ENCODE measurements around the gene PHF13.
"Not testable (repeated sequence)": the region's sequence is repeated elsewhere in the genome, so short reads cannot be mapped to it uniquely, and the experiment has no call there.

The PHF13 gene

GRCh38 chr1:6625584-6626149 is 12.1 kb downstream of the PHF13 start:
- Histone ChIP-seq H3K36me3 (ENCODE audit: insufficient read depth, low read length) (peaks cover 11% of the 10 kb centered on the region), H3K4me1 (ENCODE audit: insufficient read depth, low read length) (no peaks in the 10 kb centered on the region), H3K9me3 (ENCODE audit: control insufficient read depth, insufficient read depth, low read length) (no peaks in the 10 kb centered on the region), H3K9ac (ENCODE audit: low read depth, low read length) (peak overlapping the region; percentile 66)

GRCh38 chr1:6627031-6627430 is 13.5 kb downstream of the PHF13 start:
- H3K4me1 ChIP-seq (ENCODE audit: insufficient read depth, low read length): no peaks in the 10 kb centered on the region
- H3K36me3 ChIP-seq (ENCODE audit: insufficient read depth, low read length): no peaks in the 10 kb centered on the region
- no peak overlapping the region for H3K9ac ChIP-seq (ENCODE audit: low read depth, low read length)
- H3K9me3 ChIP-seq (ENCODE audit: control insufficient read depth, insufficient read depth, low read length): no peaks in the 10 kb centered on the region

- no peaks in the 10 kb centered on the region for H3K9me3 ChIP-seq (ENCODE audit: control insufficient read depth, insufficient read depth, low read length)
- H3K4me1 ChIP-seq (ENCODE audit: insufficient read depth, low read length): no peaks in the 10 kb centered on the region
- no peaks in the 10 kb centered on the region for H3K36me3 ChIP-seq (ENCODE audit: insufficient read depth, low read length)
- H3K9ac ChIP-seq (ENCODE audit: low read depth, low read length): no peak overlapping the region
Observed at GRCh38 chr1:6627841-6628545, 14.5 kb downstream of the PHF13 start.

- Histone ChIP-seq H3K9me3 (ENCODE audit: control insufficient read depth, insufficient read depth, low read length) (no peaks in the 10 kb centered on the region), H3K4me1 (ENCODE audit: insufficient read depth, low read length) (no peaks in the 10 kb centered on the region), H3K9ac (ENCODE audit: low read depth, low read length) (no peak overlapping the region), H3K36me3 (ENCODE audit: insufficient read depth, low read length) (no peaks in the 10 kb centered on the region)
Observed at GRCh38 chr1:6628971-6629479, 15.5 kb downstream of the PHF13 start.

GRCh38 chr1:6630027-6630426 is 16.5 kb downstream of the PHF13 start:
- Histone ChIP-seq H3K4me1 (ENCODE audit: insufficient read depth, low read length) (no peaks in the 10 kb centered on the region), H3K36me3 (ENCODE audit: insufficient read depth, low read length) (no peaks in the 10 kb centered on the region), H3K9ac (ENCODE audit: low read depth, low read length) (no peak overlapping the region), H3K9me3 (ENCODE audit: control insufficient read depth, insufficient read depth, low read length) (no peaks in the 10 kb centered on the region)

GRCh38 chr1:6631058-6631457 is 17.5 kb downstream of the PHF13 start:
- no peaks in the 10 kb centered on the region for H3K9me3 ChIP-seq (ENCODE audit: control insufficient read depth, insufficient read depth, low read length)
- no peaks in the 10 kb centered on the region for H3K4me1 ChIP-seq (ENCODE audit: insufficient read depth, low read length)
- H3K36me3 ChIP-seq (ENCODE audit: insufficient read depth, low read length): peaks cover 1% of the 10 kb centered on the region
- no peak overlapping the region for H3K9ac ChIP-seq (ENCODE audit: low read depth, low read length)

GRCh38 chr1:6632588-6633514 is 19.3 kb downstream of the PHF13 start:
- H3K36me3 ChIP-seq (ENCODE audit: insufficient read depth, low read length): peaks cover 9% of the 10 kb centered on the region
- H3K4me1 ChIP-seq (ENCODE audit: insufficient read depth, low read length): no peaks in the 10 kb centered on the region
- no peak overlapping the region for H3K9ac ChIP-seq (ENCODE audit: low read depth, low read length)
- H3K9me3 ChIP-seq (ENCODE audit: control insufficient read depth, insufficient read depth, low read length): no peaks in the 10 kb centered on the region

GRCh38 chr1:6634371-6635052 is 21.0 kb downstream of the PHF13 start:
- Histone ChIP-seq H3K36me3 (ENCODE audit: insufficient read depth, low read length) (peaks cover 18% of the 10 kb centered on the region), H3K4me1 (ENCODE audit: insufficient read depth, low read length) (no peaks in the 10 kb centered on the region), H3K9ac (ENCODE audit: low read depth, low read length) (no peak overlapping the region), H3K9me3 (ENCODE audit: control insufficient read depth, insufficient read depth, low read length) (no peaks in the 10 kb centered on the region)

GRCh38 chr1:6635161-6635909 is 21.8 kb downstream of the PHF13 start:
- no peaks in the 10 kb centered on the region for H3K4me1 ChIP-seq (ENCODE audit: insufficient read depth, low read length)
- no peaks in the 10 kb centered on the region for H3K9me3 ChIP-seq (ENCODE audit: control insufficient read depth, insufficient read depth, low read length)
- no peak overlapping the region for H3K9ac ChIP-seq (ENCODE audit: low read depth, low read length)
- peaks cover 22% of the 10 kb centered on the region for H3K36me3 ChIP-seq (ENCODE audit: insufficient read depth, low read length)

- H3K9ac ChIP-seq (ENCODE audit: low read depth, low read length): no peak overlapping the region
- H3K9me3 ChIP-seq (ENCODE audit: control insufficient read depth, insufficient read depth, low read length): no peaks in the 10 kb centered on the region
- peaks cover 22% of the 10 kb centered on the region for H3K36me3 ChIP-seq (ENCODE audit: insufficient read depth, low read length)
- no peaks in the 10 kb centered on the region for H3K4me1 ChIP-seq (ENCODE audit: insufficient read depth, low read length)
Observed at GRCh38 chr1:6635910-6636760, 22.6 kb downstream of the PHF13 start.

GRCh38 chr1:6636778-6637177 is 23.2 kb downstream of the PHF13 start:
- not testable (repeated sequence) for H3K4me1 ChIP-seq (ENCODE audit: insufficient read depth, low read length); H3K9ac ChIP-seq (ENCODE audit: low read depth, low read length); H3K9me3 ChIP-seq (ENCODE audit: control insufficient read depth, insufficient read depth, low read length)
- H3K36me3 ChIP-seq (ENCODE audit: insufficient read depth, low read length): peaks cover 22% of the 10 kb centered on the region

GRCh38 chr1:6637770-6638169 is 24.2 kb downstream of the PHF13 start:
- H3K4me1 ChIP-seq (ENCODE audit: insufficient read depth, low read length): no peaks in the 10 kb centered on the region
- H3K36me3 ChIP-seq (ENCODE audit: insufficient read depth, low read length): peaks cover 22% of the 10 kb centered on the region
- no peak overlapping the region for H3K9ac ChIP-seq (ENCODE audit: low read depth, low read length)
- H3K9me3 ChIP-seq (ENCODE audit: control insufficient read depth, insufficient read depth, low read length): no peaks in the 10 kb centered on the region

- Histone ChIP-seq H3K9me3 (ENCODE audit: control insufficient read depth, insufficient read depth, low read length) (no peaks in the 10 kb centered on the region), H3K36me3 (ENCODE audit: insufficient read depth, low read length) (peaks cover 22% of the 10 kb centered on the region), H3K9ac (ENCODE audit: low read depth, low read length) (no peak overlapping the region), H3K4me1 (ENCODE audit: insufficient read depth, low read length) (no peaks in the 10 kb centered on the region)
Observed at GRCh38 chr1:6638226-6638625, 24.7 kb downstream of the PHF13 start.

Measured in ES-I3 (cell line).